ENCODE data around the gene DPYD. TPM values are rescaled to one million over a fixed set of nuclear protein-coding genes. Genes with fewer than 3 reads are reported as not detected.

The DPYD gene
- total and polyA plus RNA-seq, 2 donors, result 24.7 to 84.3 TPM

GRCh38 chr1:97163591-97164275 lies 757.1 kb downstream of the DPYD start:
- no peaks in the 10 kb centered on the region for H3K4me1 ChIP-seq (ENCODE audit: insufficient read depth)
- no peaks in the 10 kb centered on the region for H3K36me3 ChIP-seq (ENCODE audit: insufficient read depth)
- DNase-seq (ENCODE audit: extremely low spot score), result no peak
- H3K27ac ChIP-seq (ENCODE audit: low read depth), result no peak overlapping the region
- 97% methylated on average over 1 of the region's 1 CpG for WGBS
- H3K4me3 ChIP-seq (ENCODE audit: low read depth, low read length), result no peak overlapping the region

- Histone ChIP-seq H3K36me3 (ENCODE audit: insufficient read depth) (peaks cover 3% of the 10 kb centered on the region), H3K4me3 (ENCODE audit: low read depth, low read length) (no peak overlapping the region), H3K27ac (ENCODE audit: low read depth) (no peak overlapping the region), H3K4me1 (ENCODE audit: insufficient read depth) (no peaks in the 10 kb centered on the region)
- 23% methylated on average over 4 of the region's 4 CpGs for WGBS
- no peak for DNase-seq (ENCODE audit: extremely low spot score)
Measured at GRCh38 chr1:97160818-97161217, 760.0 kb downstream of the DPYD start.

GRCh38 chr1:97159342-97159741 lies 761.5 kb downstream of the DPYD start:
- no peak overlapping the region for H3K4me3 ChIP-seq (ENCODE audit: low read depth, low read length)
- peaks cover 3% of the 10 kb centered on the region for H3K36me3 ChIP-seq (ENCODE audit: insufficient read depth)
- no peak overlapping the region for H3K27ac ChIP-seq (ENCODE audit: low read depth)
- DNase-seq (ENCODE audit: extremely low spot score), result no peak
- no peaks in the 10 kb centered on the region for H3K4me1 ChIP-seq (ENCODE audit: insufficient read depth)

GRCh38 chr1:97158691-97159096 lies 762.1 kb downstream of the DPYD start:
- H3K36me3 ChIP-seq (ENCODE audit: insufficient read depth), result peaks cover 3% of the 10 kb centered on the region
- H3K27ac ChIP-seq (ENCODE audit: low read depth), result no peak overlapping the region
- 36% methylated on average over 1 of the region's 1 CpG for WGBS
- no peak for DNase-seq (ENCODE audit: extremely low spot score)
- no peak overlapping the region for H3K4me3 ChIP-seq (ENCODE audit: low read depth, low read length)
- H3K4me1 ChIP-seq (ENCODE audit: insufficient read depth), result no peaks in the 10 kb centered on the region

GRCh38 chr1:97157991-97158390 lies 762.8 kb downstream of the DPYD start:
- Histone ChIP-seq H3K4me1 (ENCODE audit: insufficient read depth) (no peaks in the 10 kb centered on the region), H3K4me3 (ENCODE audit: low read depth, low read length) (no peak overlapping the region), H3K27ac (ENCODE audit: low read depth) (no peak overlapping the region), H3K36me3 (ENCODE audit: insufficient read depth) (peaks cover 3% of the 10 kb centered on the region)
- 46% methylated on average over 1 of the region's 1 CpG for WGBS
- no peak for DNase-seq (ENCODE audit: extremely low spot score)

- no peak for DNase-seq (ENCODE audit: extremely low spot score)
- H3K4me1 ChIP-seq (ENCODE audit: insufficient read depth), result no peaks in the 10 kb centered on the region
- no peak overlapping the region for H3K27ac ChIP-seq (ENCODE audit: low read depth)
- no peaks in the 10 kb centered on the region for H3K36me3 ChIP-seq (ENCODE audit: insufficient read depth)
- no peak overlapping the region for H3K4me3 ChIP-seq (ENCODE audit: low read depth, low read length)
Measured at GRCh38 chr1:97151651-97152050, 769.2 kb downstream of the DPYD start.

GRCh38 chr1:97145321-97145956 lies 775.4 kb downstream of the DPYD start:
- Histone ChIP-seq H3K27ac (ENCODE audit: low read depth) (no peak overlapping the region), H3K4me1 (ENCODE audit: insufficient read depth) (no peaks in the 10 kb centered on the region), H3K4me3 (ENCODE audit: low read depth, low read length) (no peak overlapping the region), H3K36me3 (ENCODE audit: insufficient read depth) (no peaks in the 10 kb centered on the region)
- WGBS, result 70% methylated on average over 6 of the region's 6 CpGs
- no peak for DNase-seq (ENCODE audit: extremely low spot score)

GRCh38 chr1:97144527-97144926 lies 776.3 kb downstream of the DPYD start:
- Histone ChIP-seq H3K4me3 (ENCODE audit: low read depth, low read length) (no peak overlapping the region), H3K4me1 (ENCODE audit: insufficient read depth) (no peaks in the 10 kb centered on the region), H3K36me3 (ENCODE audit: insufficient read depth) (no peaks in the 10 kb centered on the region), H3K27ac (ENCODE audit: low read depth) (no peak overlapping the region)
- no peak for DNase-seq (ENCODE audit: extremely low spot score)

- no peak overlapping the region for H3K4me3 ChIP-seq (ENCODE audit: low read depth, low read length)
- no peak for DNase-seq (ENCODE audit: extremely low spot score)
- 92% methylated on average over 2 of the region's 2 CpGs for WGBS
- no peaks in the 10 kb centered on the region for H3K4me1 ChIP-seq (ENCODE audit: insufficient read depth)
- no peaks in the 10 kb centered on the region for H3K36me3 ChIP-seq (ENCODE audit: insufficient read depth)
- no peak overlapping the region for H3K27ac ChIP-seq (ENCODE audit: low read depth)
Measured at GRCh38 chr1:97143236-97143882, 777.5 kb downstream of the DPYD start.

- WGBS, result 84% methylated on average over 3 of the region's 3 CpGs
- DNase-seq (ENCODE audit: extremely low spot score), result no peak
- Histone ChIP-seq H3K36me3 (ENCODE audit: insufficient read depth) (no peaks in the 10 kb centered on the region), H3K27ac (ENCODE audit: low read depth) (no peak overlapping the region), H3K4me1 (ENCODE audit: insufficient read depth) (no peaks in the 10 kb centered on the region), H3K4me3 (ENCODE audit: low read depth, low read length) (no peak overlapping the region)
Measured at GRCh38 chr1:97140611-97141010, 780.2 kb downstream of the DPYD start.

- 75% methylated on average over 2 of the region's 2 CpGs for WGBS
- no peaks in the 10 kb centered on the region for H3K36me3 ChIP-seq (ENCODE audit: insufficient read depth)
- H3K4me1 ChIP-seq (ENCODE audit: insufficient read depth), result no peaks in the 10 kb centered on the region
- no peak overlapping the region for H3K4me3 ChIP-seq (ENCODE audit: low read depth, low read length)
- no peak overlapping the region for H3K27ac ChIP-seq (ENCODE audit: low read depth)
- no peak for DNase-seq (ENCODE audit: extremely low spot score)
Measured at GRCh38 chr1:97139512-97139911, 781.3 kb downstream of the DPYD start.

GRCh38 chr1:97138515-97139032 lies 782.3 kb downstream of the DPYD start:
- Histone ChIP-seq H3K27ac (ENCODE audit: low read depth) (no peak overlapping the region), H3K4me3 (ENCODE audit: low read depth, low read length) (no peak overlapping the region), H3K36me3 (ENCODE audit: insufficient read depth) (no peaks in the 10 kb centered on the region), H3K4me1 (ENCODE audit: insufficient read depth) (no peaks in the 10 kb centered on the region)
- no peak for DNase-seq (ENCODE audit: extremely low spot score)
- WGBS, result 58% methylated on average over 4 of the region's 4 CpGs

- no peak for DNase-seq (ENCODE audit: extremely low spot score)
- no peaks in the 10 kb centered on the region for H3K36me3 ChIP-seq (ENCODE audit: insufficient read depth)
- H3K4me3 ChIP-seq (ENCODE audit: low read depth, low read length), result no peak overlapping the region
- no peak overlapping the region for H3K27ac ChIP-seq (ENCODE audit: low read depth)
- 54% methylated on average over 5 of the region's 5 CpGs for WGBS
- no peaks in the 10 kb centered on the region for H3K4me1 ChIP-seq (ENCODE audit: insufficient read depth)
Measured at GRCh38 chr1:97137862-97138514, 782.8 kb downstream of the DPYD start.

- WGBS, result 89% methylated on average over 5 of the region's 5 CpGs
- no peak overlapping the region for H3K27ac ChIP-seq (ENCODE audit: low read depth)
- no peaks in the 10 kb centered on the region for H3K36me3 ChIP-seq (ENCODE audit: insufficient read depth)
- H3K4me1 ChIP-seq (ENCODE audit: insufficient read depth), result no peaks in the 10 kb centered on the region
- DNase-seq (ENCODE audit: extremely low spot score), result no peak
- H3K4me3 ChIP-seq (ENCODE audit: low read depth, low read length), result no peak overlapping the region
Measured at GRCh38 chr1:97136996-97137395, 783.8 kb downstream of the DPYD start.
